Measurements from ENCODE around the gene RAB1B. TPM values are rescaled to one million over a fixed set of nuclear protein-coding genes. Genes with fewer than 3 reads are reported as not detected.

The RAB1B gene
- total RNA-seq, 1 experiment from 2014 or later, result 148 TPM

DNA sequence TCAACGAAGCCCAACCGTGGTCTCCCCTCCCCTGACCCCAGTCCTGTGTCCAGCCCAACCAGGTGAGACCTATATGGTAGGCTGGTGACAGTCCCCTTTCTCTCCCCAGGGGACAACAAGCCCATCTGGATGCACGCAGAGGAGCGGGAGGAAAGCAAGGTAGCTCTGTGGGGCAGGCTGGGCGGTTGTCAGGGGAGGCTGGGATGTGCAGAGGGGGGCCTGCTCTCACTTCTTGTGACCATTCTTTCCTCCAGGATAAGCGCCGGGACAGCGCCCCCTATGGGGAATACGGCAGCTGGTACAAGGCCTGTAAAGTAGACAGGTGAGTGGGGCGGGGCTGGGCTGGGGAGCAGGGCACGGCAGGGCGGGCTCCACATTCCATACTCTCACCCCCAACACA, 3.5 kb upstream of the RAB1B start:
- DNase-seq (ENCODE audit: low read depth, low spot score) (no peak), ATAC-seq (no peak)
- Histone ChIP-seq H3K4me1 (ENCODE audit: control insufficient read depth in 1 of 2, insufficient read depth in 2 of 2, low read length in 2 of 2) (peaks cover 4 to 25% of the 10 kb centered on the region in 2 experiments), H3K36me3 (ENCODE audit: control insufficient read depth in 1 of 2, insufficient read depth in 2 of 2, low read length in 2 of 2) (peaks cover 6 to 12% of the 10 kb centered on the region in 2 experiments), H3K79me2 (ENCODE audit: insufficient read depth, low read length) (peaks cover 17% of the 10 kb centered on the region), H3K27me3 (ENCODE audit: insufficient read depth, low read length) (no peaks in the 10 kb centered on the region), H4K20me1 (ENCODE audit: insufficient read depth) (no peaks in the 10 kb centered on the region), H3K9me2 (ENCODE audit: insufficient read depth) (no peaks in the 10 kb centered on the region), H3K4me3 (replicated peaks in 1 of 2; ENCODE audit: low read depth in 1 of 2, low read length in 2 of 2) (no peak overlapping the region), H3K4me2 (ENCODE audit: low read length) (no peak overlapping the region), H2AFZ (ENCODE audit: low read depth, low read length, poor library complexity, severe bottlenecking) (no peak overlapping the region), H3K9ac (ENCODE audit: low read length) (no peak overlapping the region), H3K27ac (ENCODE audit: low read depth, low read length) (no peak overlapping the region; the same call in 1 of the 2 replicates), H3K9me3 (ENCODE audit: control insufficient read depth in 1 of 2, insufficient read depth in 1 of 2, low read depth in 1 of 2, low read length in 2 of 2) (no peaks in the 10 kb centered on the region)
- BruUV-seq (replicated peaks), result no TSS peak
- TF ChIP-seq, protein P1, sequence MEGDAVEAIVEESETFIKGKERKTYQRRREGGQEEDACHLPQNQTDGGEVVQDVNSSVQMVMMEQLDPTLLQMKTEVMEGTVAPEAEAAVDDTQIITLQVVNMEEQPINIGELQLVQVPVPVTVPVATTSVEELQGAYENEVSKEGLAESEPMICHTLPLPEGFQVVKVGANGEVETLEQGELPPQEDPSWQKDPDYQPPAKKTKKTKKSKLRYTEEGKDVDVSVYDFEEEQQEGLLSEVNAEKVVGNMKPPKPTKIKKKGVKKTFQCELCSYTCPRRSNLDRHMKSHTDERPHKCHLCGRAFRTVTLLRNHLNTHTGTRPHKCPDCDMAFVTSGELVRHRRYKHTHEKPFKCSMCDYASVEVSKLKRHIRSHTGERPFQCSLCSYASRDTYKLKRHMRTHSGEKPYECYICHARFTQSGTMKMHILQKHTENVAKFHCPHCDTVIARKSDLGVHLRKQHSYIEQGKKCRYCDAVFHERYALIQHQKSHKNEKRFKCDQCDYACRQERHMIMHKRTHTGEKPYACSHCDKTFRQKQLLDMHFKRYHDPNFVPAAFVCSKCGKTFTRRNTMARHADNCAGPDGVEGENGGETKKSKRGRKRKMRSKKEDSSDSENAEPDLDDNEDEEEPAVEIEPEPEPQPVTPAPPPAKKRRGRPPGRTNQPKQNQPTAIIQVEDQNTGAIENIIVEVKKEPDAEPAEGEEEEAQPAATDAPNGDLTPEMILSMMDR (IDR thresholded peaks at IDR 0.05 in 2 of 3, conservative IDR thresholded peaks at IDR 0.05 in 1 of 3; ENCODE audit: borderline replicate concordance in 1 of 3, insufficient read depth in 1 of 3, low read depth in 2 of 3, low read length in 2 of 3), result peak in 2 of 3 experiments; percentile 72 to 75; a peak in 4 of 6 replicates
- no peak for TF ChIP-seq EZH2phosphoT487 (IDR thresholded peaks at IDR 0.05; ENCODE audit: borderline replicate concordance)
- CTCF ChIA-PET, result interaction anchor here (0.7 to 1.0 kb wide), 2 partner anchors 39 to 65 kb away, joined by 3 read pairs; no protein-coding TSS in a partner anchor
- RAD21 ChIA-PET (ENCODE audit: low non-redundant PET in 1 of 2, low total read pairs in 2 of 2, uncharacterized antibody in 2 of 2, unreplicated experiment in 2 of 2), result no interaction called here
- POLR2A ChIA-PET, result no interaction called here
- intact Hi-C loops (cut with micrococcal nuclease), result no loop called here

GRCh38 chr11:66265531-66266377, 2.7 kb upstream of the RAB1B start:
- no peaks in the 10 kb centered on the region for H4K20me1 ChIP-seq (ENCODE audit: insufficient read depth)
- BruUV-seq (replicated peaks), result no TSS peak
- H3K9me3 ChIP-seq (ENCODE audit: control insufficient read depth in 1 of 2, insufficient read depth in 1 of 2, low read depth in 1 of 2, low read length in 2 of 2), result no peaks in the 10 kb centered on the region
- peaks cover 8 to 12% of the 10 kb centered on the region in 2 experiments; a peak in 3 of 4 replicates for H3K36me3 ChIP-seq (ENCODE audit: control insufficient read depth in 1 of 2, insufficient read depth in 2 of 2, low read length in 2 of 2)
- intact Hi-C loops (cut with micrococcal nuclease), result no loop called here
- H3K27me3 ChIP-seq (ENCODE audit: insufficient read depth, low read length), result no peaks in the 10 kb centered on the region
- H3K9me2 ChIP-seq (ENCODE audit: insufficient read depth), result no peaks in the 10 kb centered on the region
- RAD21 ChIA-PET (ENCODE audit: low non-redundant PET in 1 of 2, low total read pairs in 2 of 2, uncharacterized antibody in 2 of 2, unreplicated experiment in 2 of 2), result no interaction called here
- no peak for DNase-seq (ENCODE audit: low read depth, low spot score)
- CTCF ChIA-PET, result interaction anchor here (0.7 to 2.6 kb wide), 3 partner anchors 24 to 64 kb away, joined by 3 to 8 read pairs (median 3); partner anchors contain the start of gene YIF1A
- no peak overlapping the region for H3K4me2 ChIP-seq (ENCODE audit: low read length)
- no peak for ATAC-seq
- no peak overlapping the region for H2AFZ ChIP-seq (ENCODE audit: low read depth, low read length, poor library complexity, severe bottlenecking)
- TF ChIP-seq CBX3 (IDR thresholded peaks at IDR 0.05; ENCODE audit: low read depth) (no peak), SP1 (IDR thresholded peaks at IDR 0.05; ENCODE audit: low read depth) (no peak), EGR1 (IDR thresholded peaks at IDR 0.05; ENCODE audit: low read depth) (no peak), ELF1 (IDR thresholded peaks at IDR 0.05; ENCODE audit: borderline replicate concordance, low read depth) (no peak), CEBPB (IDR thresholded peaks at IDR 0.05; ENCODE audit: low read depth) (no peak)
- TF ChIP-seq, protein P2, sequence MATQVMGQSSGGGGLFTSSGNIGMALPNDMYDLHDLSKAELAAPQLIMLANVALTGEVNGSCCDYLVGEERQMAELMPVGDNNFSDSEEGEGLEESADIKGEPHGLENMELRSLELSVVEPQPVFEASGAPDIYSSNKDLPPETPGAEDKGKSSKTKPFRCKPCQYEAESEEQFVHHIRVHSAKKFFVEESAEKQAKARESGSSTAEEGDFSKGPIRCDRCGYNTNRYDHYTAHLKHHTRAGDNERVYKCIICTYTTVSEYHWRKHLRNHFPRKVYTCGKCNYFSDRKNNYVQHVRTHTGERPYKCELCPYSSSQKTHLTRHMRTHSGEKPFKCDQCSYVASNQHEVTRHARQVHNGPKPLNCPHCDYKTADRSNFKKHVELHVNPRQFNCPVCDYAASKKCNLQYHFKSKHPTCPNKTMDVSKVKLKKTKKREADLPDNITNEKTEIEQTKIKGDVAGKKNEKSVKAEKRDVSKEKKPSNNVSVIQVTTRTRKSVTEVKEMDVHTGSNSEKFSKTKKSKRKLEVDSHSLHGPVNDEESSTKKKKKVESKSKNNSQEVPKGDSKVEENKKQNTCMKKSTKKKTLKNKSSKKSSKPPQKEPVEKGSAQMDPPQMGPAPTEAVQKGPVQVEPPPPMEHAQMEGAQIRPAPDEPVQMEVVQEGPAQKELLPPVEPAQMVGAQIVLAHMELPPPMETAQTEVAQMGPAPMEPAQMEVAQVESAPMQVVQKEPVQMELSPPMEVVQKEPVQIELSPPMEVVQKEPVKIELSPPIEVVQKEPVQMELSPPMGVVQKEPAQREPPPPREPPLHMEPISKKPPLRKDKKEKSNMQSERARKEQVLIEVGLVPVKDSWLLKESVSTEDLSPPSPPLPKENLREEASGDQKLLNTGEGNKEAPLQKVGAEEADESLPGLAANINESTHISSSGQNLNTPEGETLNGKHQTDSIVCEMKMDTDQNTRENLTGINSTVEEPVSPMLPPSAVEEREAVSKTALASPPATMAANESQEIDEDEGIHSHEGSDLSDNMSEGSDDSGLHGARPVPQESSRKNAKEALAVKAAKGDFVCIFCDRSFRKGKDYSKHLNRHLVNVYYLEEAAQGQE (IDR thresholded peaks at IDR 0.05; ENCODE audit: low read depth), result no peak
- peaks cover 6 to 26% of the 10 kb centered on the region in 2 experiments for H3K4me1 ChIP-seq (ENCODE audit: control insufficient read depth in 1 of 2, insufficient read depth in 2 of 2, low read length in 2 of 2)
- H3K79me2 ChIP-seq (ENCODE audit: insufficient read depth, low read length), result peaks cover 21% of the 10 kb centered on the region
- H3K4me3 ChIP-seq (replicated peaks in 1 of 2; ENCODE audit: low read depth in 1 of 2, low read length in 2 of 2), result no peak overlapping the region
- POLR2A ChIA-PET, result no interaction called here
- peak overlapping the region; percentile 69; the same call in 1 of the 2 replicates for H3K27ac ChIP-seq (ENCODE audit: low read depth, low read length)
- H3K9ac ChIP-seq (ENCODE audit: low read length), result no peak overlapping the region
